Natural killer cell treated with Interleukin-12 subunit alpha and Interleukin-12 subunit beta and Interleukin-15 and Interleukin-18, amount 100 ng/mL, for 72 hours (primary cell): ENCODE measurements around the gene ESX1. TPM values are rescaled to one million over a fixed set of nuclear protein-coding genes. Genes with fewer than 3 reads are reported as not detected.

Experiments
- ATAC-seq, 2 donors: fragments of 150-1000 bp; cut with Tn5 transposase in 1 of 2; sonication (Bioruptor Pico), chemical (Tn5 transposase) in 1 of 2; 2 replicates each; pipeline ENCODE4 v1.10.0; 2021
- DNase-seq: peaks from one replicate; pipeline ENCODE4 v3.0.0; 2022; ENCODE audit warnings: low spot score
- H3K27ac Mint-ChIP-seq, 2 donors: 1 replicate in 1 of 2; 2 replicates in 1 of 2; pipeline ENCODE4 v1.8.0; 2022; ENCODE audit warnings: mixed read lengths in 2 of 2, mild to moderate bottlenecking in 1 of 2, moderate library complexity in 1 of 2
- H3K27me3 Mint-ChIP-seq, 2 donors: 1 replicate in 1 of 2; 2 replicates in 1 of 2; pipeline ENCODE4 v1.8.0; 2022; ENCODE audit warnings: mixed read lengths in 2 of 2
- H3K36me3 Mint-ChIP-seq: one replicate; pipeline ENCODE4 v1.8.0; 2022; ENCODE audit warnings: mixed read lengths
- H3K4me1 Mint-ChIP-seq, 2 donors: 1 replicate in 1 of 2; 2 replicates in 1 of 2; pipeline ENCODE4 v1.8.0; 2022; ENCODE audit warnings: low read depth in 2 of 2, mixed read lengths in 2 of 2, mild to moderate bottlenecking in 1 of 2
- H3K4me3 Mint-ChIP-seq: one replicate; pipeline ENCODE4 v1.8.0; 2022; ENCODE audit warnings: mixed read lengths
- H3K9me3 Mint-ChIP-seq: 2 replicates; pipeline ENCODE4 v1.8.0; 2022; ENCODE audit warnings: mixed read lengths
- total RNA-seq, 2 donors: library from RNA; stranded (reverse); gene quantifications; one replicate each; pipeline ENCODE4 v1.2.3, GENCODE V29; 2022

Gene ESX1
- total RNA-seq = not detected

- DNase-seq (no peak), ATAC-seq (no peak)
- H3K9me3 Mint-ChIP-seq = no peaks in the 10 kb centered on the region
These were observed at the start of gene ESX1 for GRCh38 chrX:104254442-104255115. Gene ESX1, minus strand, starts transcription at chrX:104254933. Its CDS starts 84 bp downstream, at chrX:104254849.

GRCh38 chrX:104295636-104296035 lies 40.9 kb upstream of the ESX1 start:
- Mint-ChIP-seq H3K4me3 (no peak overlapping the region), H3K27ac (no peak overlapping the region), H3K9me3 (no peaks in the 10 kb centered on the region), H3K4me1 (no peaks in the 10 kb centered on the region), H3K36me3 (no peaks in the 10 kb centered on the region), H3K27me3 (peaks cover 7 to 25% of the 10 kb centered on the region in 2 donors)
- ATAC-seq = no peak
- DNase-seq = no peak

More at GRCh38 chrX:104254442-104255115, at the start of gene ESX1:
- H3K27ac Mint-ChIP-seq = no peak within 1 kb of the TSS
- H3K4me3 Mint-ChIP-seq = peak within 1 kb of the TSS; percentile 71
- peaks cover 0 to 6% of the 10 kb centered on the region in 2 donors for H3K4me1 Mint-ChIP-seq
- H3K27me3 Mint-ChIP-seq = peaks cover 19 to 20% of the 10 kb centered on the region in 2 donors
- H3K36me3 Mint-ChIP-seq = no peaks in the 10 kb centered on the region

GRCh38 chrX:104288961-104289360 lies 34.2 kb upstream of the ESX1 start:
- Mint-ChIP-seq H3K27me3 (peaks cover 0 to 22% of the 10 kb centered on the region in 2 donors), H3K4me3 (no peak overlapping the region), H3K36me3 (no peaks in the 10 kb centered on the region), H3K27ac (no peak overlapping the region), H3K4me1 (no peaks in the 10 kb centered on the region), H3K9me3 (no peaks in the 10 kb centered on the region)
- DNase-seq = no peak
- no peak for ATAC-seq

GRCh38 chrX:104288269-104288668 lies 33.5 kb upstream of the ESX1 start:
- H3K4me3 Mint-ChIP-seq = no peak overlapping the region
- H3K9me3 Mint-ChIP-seq = no peaks in the 10 kb centered on the region
- DNase-seq (no peak), ATAC-seq (no peak)
- H3K36me3 Mint-ChIP-seq = no peaks in the 10 kb centered on the region
- peaks cover 0 to 22% of the 10 kb centered on the region in 2 donors for H3K27me3 Mint-ChIP-seq
- no peak overlapping the region for H3K27ac Mint-ChIP-seq
- no peaks in the 10 kb centered on the region for H3K4me1 Mint-ChIP-seq

GRCh38 chrX:104285201-104285600 lies 30.5 kb upstream of the ESX1 start:
- Mint-ChIP-seq H3K27ac (no peak overlapping the region), H3K4me3 (no peak overlapping the region), H3K27me3 (peaks cover 7 to 21% of the 10 kb centered on the region in 2 donors), H3K36me3 (no peaks in the 10 kb centered on the region), H3K9me3 (no peaks in the 10 kb centered on the region), H3K4me1 (no peaks in the 10 kb centered on the region)
- DNase-seq = no peak
- ATAC-seq = no peak

GRCh38 chrX:104284507-104284906 lies 29.8 kb upstream of the ESX1 start:
- Mint-ChIP-seq H3K27ac (no peak overlapping the region), H3K9me3 (no peaks in the 10 kb centered on the region), H3K27me3 (peaks cover 7 to 19% of the 10 kb centered on the region in 2 donors), H3K4me1 (no peaks in the 10 kb centered on the region), H3K36me3 (no peaks in the 10 kb centered on the region), H3K4me3 (no peak overlapping the region)
- no peak for DNase-seq
- ATAC-seq = no peak

- DNase-seq = no peak
- Mint-ChIP-seq H3K27ac (no peak overlapping the region), H3K9me3 (no peaks in the 10 kb centered on the region), H3K36me3 (no peaks in the 10 kb centered on the region), H3K4me3 (no peak overlapping the region), H3K4me1 (no peaks in the 10 kb centered on the region), H3K27me3 (peaks cover 20 to 26% of the 10 kb centered on the region in 2 donors)
- ATAC-seq = no peak
These were observed 27.5 kb upstream of the ESX1 start for GRCh38 chrX:104282166-104282725.

GRCh38 chrX:104281564-104281963 lies 26.8 kb upstream of the ESX1 start:
- no peaks in the 10 kb centered on the region for H3K4me1 Mint-ChIP-seq
- DNase-seq (no peak), ATAC-seq (no peak)
- no peak overlapping the region for H3K27ac Mint-ChIP-seq
- H3K36me3 Mint-ChIP-seq = no peaks in the 10 kb centered on the region
- H3K9me3 Mint-ChIP-seq = no peaks in the 10 kb centered on the region
- peaks cover 23 to 26% of the 10 kb centered on the region in 2 donors for H3K27me3 Mint-ChIP-seq
- H3K4me3 Mint-ChIP-seq = no peak overlapping the region

GRCh38 chrX:104280609-104281008 lies 25.9 kb upstream of the ESX1 start:
- DNase-seq = no peak
- no peaks in the 10 kb centered on the region for H3K9me3 Mint-ChIP-seq
- H3K27ac Mint-ChIP-seq = no peak overlapping the region
- H3K4me3 Mint-ChIP-seq = no peak overlapping the region
- peaks cover 23 to 29% of the 10 kb centered on the region in 2 donors for H3K27me3 Mint-ChIP-seq
- H3K4me1 Mint-ChIP-seq = no peaks in the 10 kb centered on the region
- no peaks in the 10 kb centered on the region for H3K36me3 Mint-ChIP-seq
- ATAC-seq = no peak

- ATAC-seq (no peak), DNase-seq (no peak)
- no peaks in the 10 kb centered on the region for H3K4me1 Mint-ChIP-seq
- no peaks in the 10 kb centered on the region for H3K9me3 Mint-ChIP-seq
- peak overlapping the region; percentile 38 for H3K4me3 Mint-ChIP-seq
- H3K36me3 Mint-ChIP-seq = no peaks in the 10 kb centered on the region
- H3K27ac Mint-ChIP-seq = no peak overlapping the region
- H3K27me3 Mint-ChIP-seq = peaks cover 0 to 28% of the 10 kb centered on the region in 2 donors
These were observed 16.3 kb upstream of the ESX1 start for GRCh38 chrX:104270916-104271512.

GRCh38 chrX:104270212-104270611 lies 15.5 kb upstream of the ESX1 start:
- Mint-ChIP-seq H3K27ac (no peak overlapping the region), H3K4me1 (no peaks in the 10 kb centered on the region), H3K4me3 (peak overlapping the region; percentile 38), H3K27me3 (peaks cover 0 to 24% of the 10 kb centered on the region in 2 donors), H3K36me3 (no peaks in the 10 kb centered on the region), H3K9me3 (no peaks in the 10 kb centered on the region)
- ATAC-seq = no peak
- DNase-seq = no peak

GRCh38 chrX:104255465-104255864 lies 732 bp upstream of the ESX1 start:
- H3K27ac Mint-ChIP-seq = no peak overlapping the region
- H3K9me3 Mint-ChIP-seq = no peaks in the 10 kb centered on the region
- no peaks in the 10 kb centered on the region for H3K36me3 Mint-ChIP-seq
- no peak for DNase-seq
- no peak for ATAC-seq
- peaks cover 19 to 20% of the 10 kb centered on the region in 2 donors for H3K27me3 Mint-ChIP-seq
- H3K4me1 Mint-ChIP-seq = peaks cover 0 to 6% of the 10 kb centered on the region in 2 donors
- H3K4me3 Mint-ChIP-seq = no peak overlapping the region

GRCh38 chrX:104253567-104254441 lies 929 bp downstream of the ESX1 start:
- H3K27me3 Mint-ChIP-seq = peaks cover 14 to 20% of the 10 kb centered on the region in 2 donors
- no peaks in the 10 kb centered on the region for H3K36me3 Mint-ChIP-seq
- ATAC-seq = no peak
- no peaks in the 10 kb centered on the region for H3K9me3 Mint-ChIP-seq
- DNase-seq = no peak
- H3K4me3 Mint-ChIP-seq = peak overlapping the region; percentile 71
- no peak overlapping the region for H3K27ac Mint-ChIP-seq
- peaks cover 0 to 6% of the 10 kb centered on the region in 2 donors for H3K4me1 Mint-ChIP-seq
